Neural progenitor cell (in vitro differentiated cells): ENCODE measurements around the gene PYM1. TPM values are rescaled to one million over a fixed set of nuclear protein-coding genes. Genes with fewer than 3 reads are reported as not detected.

Experiments used
- DNase-seq: peaks from one replicate; pipeline ENCODE4 v3.0.0-alpha.2; 2016; ENCODE audit warnings: low spot score
- H2AFZ ChIP-seq: fragments of 200-600 bp; sonication (generic); replicated peaks from 2 replicates; pipeline ENCODE4 v1.6.1; 2016; ENCODE audit warnings: antibody characterized with exemption
- H3F3A ChIP-seq: fragments of 200-600 bp; sonication (generic); 2 replicates; pipeline ENCODE4 v1.6.1; 2016; ENCODE audit warnings: antibody characterized with exemption, low read depth
- H3K27ac ChIP-seq: fragments of 200-600 bp; sonication (generic); 2 replicates; pipeline ENCODE4 v1.5.1; 2016; ENCODE audit warnings: mild to moderate bottlenecking
- H3K27me3 ChIP-seq: fragments of 200-600 bp; sonication (generic); 2 replicates; pipeline ENCODE4 v1.6.1; 2016; ENCODE audit warnings: mild to moderate bottlenecking, moderate library complexity
- H3K36me3 ChIP-seq: fragments of 200-600 bp; sonication (generic); 2 replicates; pipeline ENCODE4 v1.5.1; 2016
- H3K4me1 ChIP-seq: fragments of 200-600 bp; sonication (generic); 2 replicates; pipeline ENCODE4 v1.6.1; 2016; ENCODE audit warnings: mixed run types
- H3K4me2 ChIP-seq: fragments of 200-600 bp; sonication (generic); 2 replicates; pipeline ENCODE4 v1.6.1; 2016
- H3K4me3 ChIP-seq: fragments of 200-600 bp; sonication (generic); 2 replicates; pipeline ENCODE4 v1.5.1; 2016
- H3K79me2 ChIP-seq: fragments of 200-600 bp; sonication (generic); 2 replicates; pipeline ENCODE4 v1.6.1; 2016; ENCODE audit warnings: low read depth
- H3K9ac ChIP-seq: fragments of 200-600 bp; sonication (generic); 2 replicates; pipeline ENCODE4 v1.6.1; 2016
- H3K9me3 ChIP-seq: fragments of 200-600 bp; sonication (generic); 2 replicates; pipeline ENCODE4 v1.5.1; 2016; ENCODE audit warnings: low read depth
- H4K20me1 ChIP-seq: fragments of 200-600 bp; sonication (generic); 2 replicates; pipeline ENCODE4 v1.6.1; 2016; ENCODE audit warnings: low read depth
- H3K27ac Mint-ChIP-seq: 3 replicates; pipeline ENCODE4 v1.8.0; 2021; ENCODE audit warnings: mixed read lengths
- H3K27me3 Mint-ChIP-seq: 2 replicates; pipeline ENCODE4 v1.8.0; 2022; ENCODE audit warnings: low read depth, mild to moderate bottlenecking, inconsistent platforms, moderate library complexity, mixed read lengths; ENCODE audit not compliant: insufficient read depth
- H3K36me3 Mint-ChIP-seq: 3 replicates; pipeline ENCODE4 v1.8.0; 2021; ENCODE audit warnings: mixed read lengths
- H3K4me1 Mint-ChIP-seq: 3 replicates; pipeline ENCODE4 v1.8.0; 2021; ENCODE audit warnings: mixed read lengths
- H3K4me3 Mint-ChIP-seq: 3 replicates; pipeline ENCODE4 v1.8.0; 2021; ENCODE audit warnings: mild to moderate bottlenecking, moderate library complexity, mixed read lengths
- H3K9me3 Mint-ChIP-seq: 3 replicates; pipeline ENCODE4 v1.8.0; 2020; ENCODE audit warnings: mixed read lengths
- EZH2 ChIP-seq: fragments of 200-600 bp; sonication (generic); IDR thresholded peaks from 2 replicates; pipeline ENCODE4 v1.6.1; 2017; ENCODE audit warnings: antibody characterized with exemption, mild to moderate bottlenecking, moderate library complexity
- EZH2phosphoT487 ChIP-seq: fragments of 200-600 bp; sonication (generic); IDR thresholded peaks from 2 replicates; pipeline ENCODE4 v1.6.1; 2017; ENCODE audit warnings: antibody characterized with exemption
- total RNA-seq: library from RNA; depleted of rRNA; stranded (reverse); fragments of >200 nt; gene quantifications from 2 replicates; pipeline ENCODE4 v1.2.3, GENCODE V29; 2015; ENCODE audit warnings: low replicate concordance
- TF ChIP-seq, protein P1 (sequence below): fragments of 200-600 bp; sonication (generic); IDR thresholded peaks from 2 replicates; pipeline ENCODE4 v1.5.1; 2017; ENCODE audit warnings: antibody characterized with exemption, mild to moderate bottlenecking

Gene PYM1
- total RNA-seq, 1 donor from 2014 or later = 44.6 TPM

DNA sequence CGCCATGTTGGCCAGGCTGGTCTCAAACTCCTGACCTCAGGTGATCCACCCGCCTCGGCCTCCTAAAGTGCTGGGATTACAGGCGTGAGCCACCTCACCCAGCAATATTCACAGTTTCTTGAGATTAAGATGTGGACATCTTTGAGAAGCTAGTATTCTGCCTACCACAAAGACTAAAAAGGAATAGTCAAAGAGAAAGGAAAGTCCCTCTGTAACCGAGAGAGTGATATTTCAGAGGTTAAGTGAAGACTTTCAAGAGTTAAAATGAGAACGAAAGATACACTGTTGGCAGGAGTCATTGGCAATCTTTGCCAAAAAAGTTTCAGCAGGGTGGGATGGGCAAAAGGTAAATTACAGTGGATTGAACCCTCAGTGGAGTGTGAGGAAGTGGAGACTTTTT is 18.9 kb upstream of the PYM1 start:
- H3K27me3 ChIP-seq = no peaks in the 10 kb centered on the region
- no peak overlapping the region for H2AFZ ChIP-seq
- H3K4me1 ChIP-seq = no peaks in the 10 kb centered on the region
- no peaks in the 10 kb centered on the region for H3K36me3 Mint-ChIP-seq
- H3K4me1 Mint-ChIP-seq = peaks cover 6% of the 10 kb centered on the region
- peaks cover 3% of the 10 kb centered on the region for H3K27me3 Mint-ChIP-seq
- H4K20me1 ChIP-seq = no peaks in the 10 kb centered on the region
- H3K9me3 ChIP-seq = no peaks in the 10 kb centered on the region
- H3K9ac ChIP-seq = no peak overlapping the region
- TF ChIP-seq, protein P1, sequence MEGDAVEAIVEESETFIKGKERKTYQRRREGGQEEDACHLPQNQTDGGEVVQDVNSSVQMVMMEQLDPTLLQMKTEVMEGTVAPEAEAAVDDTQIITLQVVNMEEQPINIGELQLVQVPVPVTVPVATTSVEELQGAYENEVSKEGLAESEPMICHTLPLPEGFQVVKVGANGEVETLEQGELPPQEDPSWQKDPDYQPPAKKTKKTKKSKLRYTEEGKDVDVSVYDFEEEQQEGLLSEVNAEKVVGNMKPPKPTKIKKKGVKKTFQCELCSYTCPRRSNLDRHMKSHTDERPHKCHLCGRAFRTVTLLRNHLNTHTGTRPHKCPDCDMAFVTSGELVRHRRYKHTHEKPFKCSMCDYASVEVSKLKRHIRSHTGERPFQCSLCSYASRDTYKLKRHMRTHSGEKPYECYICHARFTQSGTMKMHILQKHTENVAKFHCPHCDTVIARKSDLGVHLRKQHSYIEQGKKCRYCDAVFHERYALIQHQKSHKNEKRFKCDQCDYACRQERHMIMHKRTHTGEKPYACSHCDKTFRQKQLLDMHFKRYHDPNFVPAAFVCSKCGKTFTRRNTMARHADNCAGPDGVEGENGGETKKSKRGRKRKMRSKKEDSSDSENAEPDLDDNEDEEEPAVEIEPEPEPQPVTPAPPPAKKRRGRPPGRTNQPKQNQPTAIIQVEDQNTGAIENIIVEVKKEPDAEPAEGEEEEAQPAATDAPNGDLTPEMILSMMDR = no peak
- TF ChIP-seq EZH2phosphoT487 (no peak), EZH2 (no peak)
- H3K4me2 ChIP-seq = no peak overlapping the region
- H3F3A ChIP-seq = no peaks in the 10 kb centered on the region
- H3K27ac ChIP-seq = no peak overlapping the region
- H3K36me3 ChIP-seq = no peaks in the 10 kb centered on the region
- H3K79me2 ChIP-seq = no peaks in the 10 kb centered on the region
- H3K4me3 Mint-ChIP-seq = no peak overlapping the region
- no peaks in the 10 kb centered on the region for H3K9me3 Mint-ChIP-seq
- no peak overlapping the region for H3K27ac Mint-ChIP-seq
- DNase-seq = no peak
- H3K4me3 ChIP-seq = no peak overlapping the region

DNA sequence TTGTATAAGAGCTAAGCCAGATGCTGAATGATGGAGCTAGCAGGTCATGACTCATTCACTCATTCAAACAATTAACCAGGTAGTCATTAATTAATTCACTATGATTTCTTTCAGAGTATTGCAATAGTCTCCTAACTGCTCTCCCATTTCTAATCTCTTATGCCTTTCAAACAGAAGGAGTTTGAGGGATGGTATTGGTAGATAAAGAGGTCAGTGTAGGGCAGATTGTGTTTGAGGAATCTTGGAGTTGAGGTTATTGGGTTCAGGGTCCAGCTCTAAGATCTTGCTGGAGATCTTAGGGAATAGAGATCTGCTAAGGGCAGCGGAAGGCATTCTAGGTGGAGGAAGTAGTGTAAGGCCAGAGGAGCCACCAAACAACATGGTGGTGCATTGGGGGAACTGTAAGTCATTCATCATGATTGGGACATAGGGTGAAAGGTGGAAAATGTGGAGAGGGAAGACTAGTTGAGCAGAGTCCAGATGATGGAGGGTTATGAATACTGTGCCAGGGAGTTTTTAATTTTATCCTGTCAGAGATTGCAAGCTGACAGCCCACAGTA is 15.0 kb upstream of the PYM1 start:
- H3K27ac ChIP-seq = no peak overlapping the region
- H4K20me1 ChIP-seq = no peaks in the 10 kb centered on the region
- no peak overlapping the region for H3K4me2 ChIP-seq
- no peaks in the 10 kb centered on the region for H3K9me3 Mint-ChIP-seq
- peaks cover 7% of the 10 kb centered on the region for H3K4me1 ChIP-seq
- no peaks in the 10 kb centered on the region for H3K27me3 ChIP-seq
- no peaks in the 10 kb centered on the region for H3F3A ChIP-seq
- peaks cover 6% of the 10 kb centered on the region for H3K27me3 Mint-ChIP-seq
- no peak overlapping the region for H3K9ac ChIP-seq
- H2AFZ ChIP-seq = no peak overlapping the region
- no peaks in the 10 kb centered on the region for H3K36me3 Mint-ChIP-seq
- H3K36me3 ChIP-seq = no peaks in the 10 kb centered on the region
- H3K4me1 Mint-ChIP-seq = peaks cover 12% of the 10 kb centered on the region
- no peaks in the 10 kb centered on the region for H3K79me2 ChIP-seq
- TF ChIP-seq, protein P1 = no peak
- TF ChIP-seq EZH2phosphoT487 = no peak
- TF ChIP-seq EZH2 = no peak
- no peak overlapping the region for H3K27ac Mint-ChIP-seq
- no peak for DNase-seq
- H3K9me3 ChIP-seq = no peaks in the 10 kb centered on the region
- H3K4me3 ChIP-seq = no peak overlapping the region
- H3K4me3 Mint-ChIP-seq = no peak overlapping the region

DNA sequence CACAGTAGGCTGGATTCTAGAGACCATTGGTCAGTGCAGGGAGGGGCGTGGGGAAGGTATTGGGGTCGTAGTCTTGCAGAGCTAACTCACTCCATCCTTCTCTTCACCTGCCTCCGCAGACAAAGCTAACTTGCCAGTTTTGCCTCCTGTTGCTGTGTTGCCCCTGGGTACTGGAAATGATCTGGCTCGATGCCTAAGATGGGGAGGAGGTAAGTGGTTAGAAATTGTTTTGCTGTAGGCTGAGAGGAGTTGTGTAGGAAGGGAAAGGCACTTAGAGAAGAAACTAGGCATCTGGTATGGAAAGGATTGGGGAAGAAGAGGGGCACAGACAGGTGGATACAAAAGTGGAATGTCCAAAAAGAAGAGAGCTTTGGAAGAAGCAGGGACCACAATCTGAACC is 14.4 kb upstream of the PYM1 start:
- H3K4me1 Mint-ChIP-seq = peaks cover 12% of the 10 kb centered on the region
- peaks cover 8% of the 10 kb centered on the region for H3K27me3 Mint-ChIP-seq

More for the DNA sequence above, 14.4 kb upstream of the PYM1 start:
- Histone ChIP-seq H3K9ac (no peak overlapping the region), H3K36me3 (no peaks in the 10 kb centered on the region), H3K27ac (no peak overlapping the region), H3K79me2 (no peaks in the 10 kb centered on the region), H3F3A (no peaks in the 10 kb centered on the region), H2AFZ (no peak overlapping the region), H3K9me3 (no peaks in the 10 kb centered on the region), H3K27me3 (no peaks in the 10 kb centered on the region), H3K4me2 (no peak overlapping the region), H4K20me1 (no peaks in the 10 kb centered on the region), H3K4me1 (peaks cover 7% of the 10 kb centered on the region), H3K4me3 (no peak overlapping the region)
- no peak for DNase-seq
- no peak for TF ChIP-seq EZH2
- no peak for TF ChIP-seq EZH2phosphoT487
- TF ChIP-seq, protein P1 = no peak
- no peak overlapping the region for H3K27ac Mint-ChIP-seq
- H3K9me3 Mint-ChIP-seq = no peaks in the 10 kb centered on the region
- no peak overlapping the region for H3K4me3 Mint-ChIP-seq
- no peaks in the 10 kb centered on the region for H3K36me3 Mint-ChIP-seq
